OCI-M2 (cell line): ENCODE results near the gene SSTR4.

ENCODE experiments used
- DNase-seq: peaks from one replicate; lab custom pipeline; 2025; ENCODE audit not compliant: unreplicated experiment; lab: John Stamatoyannopoulos, UW

SSTR4 gene

GRCh38 chr20:23085436-23086055 lies 50.4 kb downstream of the SSTR4 start:
- DNase-seq = no peak

- DNase-seq = no peak
Measured at GRCh38 chr20:23086056-23086566, 51.0 kb downstream of the SSTR4 start, which contains the start of gene CD93. Gene CD93 (minus strand): TSS chr20:23086324. CDS start chr20:23086192, 132 bp downstream.

- no peak for DNase-seq
Measured at GRCh38 chr20:23086931-23087411, 51.9 kb downstream of the SSTR4 start.

- DNase-seq = no peak
Measured at GRCh38 chr20:23087587-23088251, 52.6 kb downstream of the SSTR4 start.
